Lung (tissue), 12 donors: ENCODE results near the gene ALG6. TPM values are rescaled to one million over a fixed set of nuclear protein-coding genes. Genes with fewer than 3 reads are reported as not detected.

Experiments used
- ATAC-seq: fragments of 200-7000 bp; cut with Tn5 transposase; one replicate; pipeline ENCODE4 v1.9.1; 2020; ENCODE audit warnings: moderate number of reproducible peaks; ENCODE audit not compliant: insufficient read depth, low FRiP score
- DNase-seq, 3 donors: peaks; one replicate each; pipeline ENCODE4 v3.0.0-alpha.2; 2013 to 2017
- H3K27ac ChIP-seq, 2 donors: one replicate each; pipeline ENCODE4 v1.5.1; 2013; ENCODE audit warnings: mild to moderate bottlenecking in 2 of 2, moderate library complexity in 2 of 2, control low read depth in 1 of 2, inconsistent platforms in 1 of 2, low read depth in 1 of 2, low read length in 1 of 2
- H3K27me3 ChIP-seq, 3 donors: one replicate each; pipeline ENCODE4 v1.5.1; 2013; ENCODE audit warnings: low read length in 2 of 3; ENCODE audit not compliant: control insufficient read depth in 3 of 3, insufficient read depth in 3 of 3
- H3K36me3 ChIP-seq, 4 donors: one replicate each; pipeline ENCODE4 v1.5.1; 2013; ENCODE audit warnings: low read length in 4 of 4, mild to moderate bottlenecking in 1 of 4, moderate library complexity in 1 of 4; ENCODE audit not compliant: control insufficient read depth in 4 of 4, insufficient read depth in 4 of 4
- H3K4me1 ChIP-seq, 5 donors: one replicate each; pipeline ENCODE4 v1.5.1; 2013; ENCODE audit warnings: low read length in 5 of 5, mild to moderate bottlenecking in 2 of 5, moderate library complexity in 1 of 5; ENCODE audit not compliant: control insufficient read depth in 5 of 5, insufficient read depth in 5 of 5
- H3K4me3 ChIP-seq: one replicate; pipeline ENCODE4 v1.5.1; 2013; ENCODE audit warnings: mild to moderate bottlenecking, control low read depth, moderate library complexity
- H3K9ac ChIP-seq, 2 donors: one replicate each; pipeline ENCODE4 v1.5.1; 2013; ENCODE audit warnings: low read length in 2 of 2, control low read depth in 1 of 2; ENCODE audit not compliant: insufficient read depth in 1 of 2
- H3K9me3 ChIP-seq, 4 donors: one replicate each; pipeline ENCODE4 v1.5.1; 2013; ENCODE audit warnings: low read length in 3 of 4, mild to moderate bottlenecking in 1 of 4, moderate library complexity in 1 of 4; ENCODE audit not compliant: control insufficient read depth in 4 of 4, insufficient read depth in 3 of 4
- WGBS, 2 donors: extraction: QIAGEN DNeasy Blood & Tissue Kit; methylation state at CpG; one replicate each; pipeline ENCODE4 v1.1.7; 2013; 5-methylcytosine and 5-hydroxymethylcytosine counted together
- polyA plus RNA-seq, 2 donors: library from polyadenylated mRNA; stranded (reverse); fragments of 200-250 nt; gene quantifications; one replicate each; pipeline ENCODE4 v1.2.1, GENCODE V29; 2013
- total RNA-seq, 2 donors: library from RNA; depleted of rRNA in 1 of 2; stranded (reverse); fragments of >200 nt in 1 of 2; gene quantifications; one replicate each; pipeline ENCODE4 v1.2.1, GENCODE V29; 2014 to 2021
- TF ChIP-seq, protein P1 (sequence below): IDR thresholded peaks from 2 replicates; pipeline ENCODE4 v1.5.1; 2012; ENCODE audit warnings: mild to moderate bottlenecking; ENCODE audit errors: control extremely low read depth, extremely low read depth
- donor health status: control.
- donor health status: control.
- donor health status: Bipolar disorder and iron deficiency.
- donor health status: healthy.
- donor health status: DM: yes; HTN: yes; CAD: no.

The ALG6 gene
- total and polyA plus RNA-seq, 4 donors, result 8.2 to 25.3 (median 11.8) TPM

GRCh38 chr1:63429281-63429680, 61.9 kb downstream of the ALG6 start:
- H3K27ac ChIP-seq, result no peak overlapping the region
- no peak overlapping the region for H3K4me3 ChIP-seq
- H3K4me1 ChIP-seq, result no peaks in the 10 kb centered on the region
- peaks cover 0 to 15% (median 4%) of the 10 kb centered on the region in 4 donors for H3K9me3 ChIP-seq
- TF ChIP-seq, protein P1, sequence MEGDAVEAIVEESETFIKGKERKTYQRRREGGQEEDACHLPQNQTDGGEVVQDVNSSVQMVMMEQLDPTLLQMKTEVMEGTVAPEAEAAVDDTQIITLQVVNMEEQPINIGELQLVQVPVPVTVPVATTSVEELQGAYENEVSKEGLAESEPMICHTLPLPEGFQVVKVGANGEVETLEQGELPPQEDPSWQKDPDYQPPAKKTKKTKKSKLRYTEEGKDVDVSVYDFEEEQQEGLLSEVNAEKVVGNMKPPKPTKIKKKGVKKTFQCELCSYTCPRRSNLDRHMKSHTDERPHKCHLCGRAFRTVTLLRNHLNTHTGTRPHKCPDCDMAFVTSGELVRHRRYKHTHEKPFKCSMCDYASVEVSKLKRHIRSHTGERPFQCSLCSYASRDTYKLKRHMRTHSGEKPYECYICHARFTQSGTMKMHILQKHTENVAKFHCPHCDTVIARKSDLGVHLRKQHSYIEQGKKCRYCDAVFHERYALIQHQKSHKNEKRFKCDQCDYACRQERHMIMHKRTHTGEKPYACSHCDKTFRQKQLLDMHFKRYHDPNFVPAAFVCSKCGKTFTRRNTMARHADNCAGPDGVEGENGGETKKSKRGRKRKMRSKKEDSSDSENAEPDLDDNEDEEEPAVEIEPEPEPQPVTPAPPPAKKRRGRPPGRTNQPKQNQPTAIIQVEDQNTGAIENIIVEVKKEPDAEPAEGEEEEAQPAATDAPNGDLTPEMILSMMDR, result no peak
- DNase-seq (no peak), ATAC-seq (no peak)
- no peaks in the 10 kb centered on the region for H3K27me3 ChIP-seq
- H3K9ac ChIP-seq, result no peak overlapping the region
- peaks cover 1 to 10% (median 6%) of the 10 kb centered on the region in 4 donors for H3K36me3 ChIP-seq

DNA sequence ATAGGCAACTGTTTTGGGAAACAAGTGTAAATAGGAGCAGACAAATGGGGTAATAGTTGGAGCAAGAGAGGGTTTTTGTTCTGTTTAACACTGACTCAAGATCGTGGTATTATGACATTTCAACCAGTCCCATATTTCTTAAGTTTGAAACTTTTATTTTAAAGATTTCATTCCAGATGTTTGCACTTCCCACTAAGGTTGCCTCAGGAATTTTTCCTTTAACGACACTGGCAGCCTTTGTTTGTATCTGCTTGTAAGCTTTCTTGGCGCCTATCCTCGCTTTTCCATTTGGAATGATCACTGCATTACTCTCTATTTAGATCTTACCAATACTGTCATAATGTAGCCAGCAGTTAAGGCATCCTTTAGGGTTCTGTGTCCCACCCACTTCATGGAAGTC, 67.7 kb downstream of the ALG6 start:
- H3K9me3 ChIP-seq, result peaks cover 0 to 8% (median 0%) of the 10 kb centered on the region in 4 donors
- H3K27me3 ChIP-seq, result no peaks in the 10 kb centered on the region
- no peak for DNase-seq
- peaks cover 0 to 8% (median 2%) of the 10 kb centered on the region in 4 donors for H3K36me3 ChIP-seq
- H3K27ac ChIP-seq, result no peak overlapping the region
- ATAC-seq, result no peak
- H3K4me3 ChIP-seq, result no peak overlapping the region
- H3K9ac ChIP-seq, result no peak overlapping the region
- TF ChIP-seq, protein P1, result no peak
- WGBS, 2 donors, result 81 to 84% methylated on average over 4 of the region's 4 CpGs
- H3K4me1 ChIP-seq, result no peaks in the 10 kb centered on the region

GRCh38 chr1:63442141-63442475, 74.7 kb downstream of the ALG6 start:
- peak in 2 of 3 donors; percentile 16 to 43 for DNase-seq
- Histone ChIP-seq H3K4me1 (peaks cover 0 to 4% (median 0%) of the 10 kb centered on the region in 5 donors), H3K4me3 (no peak overlapping the region), H3K9ac (no peak overlapping the region), H3K27ac (no peak overlapping the region), H3K36me3 (no peaks in the 10 kb centered on the region), H3K9me3 (no peaks in the 10 kb centered on the region), H3K27me3 (no peaks in the 10 kb centered on the region)
- TF ChIP-seq, protein P1, result no peak
- no peak for ATAC-seq

DNA sequence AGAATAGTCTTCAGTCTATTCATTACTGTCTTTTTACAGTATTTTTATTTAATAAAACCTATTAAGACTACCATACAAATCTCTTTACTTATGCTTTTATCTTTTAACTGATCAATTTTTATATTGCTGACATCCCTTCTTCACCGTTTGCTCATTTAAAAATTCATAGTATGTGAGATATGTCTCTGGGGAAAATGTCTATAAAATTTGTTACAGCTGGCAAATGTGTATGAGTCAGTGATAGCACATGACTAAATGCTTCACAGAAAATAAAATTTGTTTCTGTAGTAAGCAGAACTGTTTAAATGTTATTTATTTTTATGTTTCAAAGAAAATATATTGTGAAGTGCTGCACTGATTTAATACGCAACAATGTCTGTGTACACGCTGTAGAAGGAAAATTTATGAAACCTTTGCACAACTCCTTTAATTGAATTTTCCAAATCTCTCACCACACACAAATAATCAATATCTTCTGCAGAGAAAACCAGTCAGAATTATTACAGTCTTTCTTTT, 81.4 kb downstream of the ALG6 start:
- Histone ChIP-seq H3K36me3 (no peaks in the 10 kb centered on the region), H3K9ac (no peak overlapping the region), H3K4me3 (no peak overlapping the region), H3K9me3 (no peaks in the 10 kb centered on the region), H3K27ac (no peak overlapping the region), H3K27me3 (no peaks in the 10 kb centered on the region), H3K4me1 (peaks cover 0 to 9% (median 0%) of the 10 kb centered on the region in 5 donors)
- 92 to 94% methylated on average over 3 of the region's 3 CpGs for WGBS, 2 donors
- no peak for DNase-seq
- TF ChIP-seq, protein P1, result no peak
- ATAC-seq, result no peak
